ENCODE results near the gene LIN7A.

DNA sequence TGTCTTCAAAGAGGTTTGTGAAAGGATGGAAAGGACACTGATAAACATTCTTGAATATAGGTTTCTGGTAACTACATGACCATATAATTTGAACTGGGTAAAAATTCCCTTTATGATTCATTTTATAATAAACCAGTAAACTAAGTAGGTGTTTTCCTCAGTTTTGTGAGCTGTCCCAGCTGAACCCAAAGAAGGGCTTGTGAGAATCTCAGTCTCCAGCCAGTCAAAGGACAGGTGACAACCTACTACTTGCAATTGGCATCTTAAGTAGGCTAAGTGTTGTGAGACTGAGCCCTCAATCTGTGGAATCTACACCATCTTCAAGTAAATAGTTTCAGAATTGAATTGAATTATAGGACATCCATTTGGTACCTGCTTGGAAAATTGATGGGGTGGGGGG, 145.9 kb downstream of the LIN7A start:
- TF ChIP-seq CTCF (IDR thresholded peaks at IDR 0.05; ENCODE audit: low read length) (no peak), EZH2 (IDR thresholded peaks at IDR 0.05; ENCODE audit: borderline replicate concordance, low read length) (no peak)

Data from OCI-LY1 (cell line).